ENCODE measurements around the gene BEST1.

DNA sequence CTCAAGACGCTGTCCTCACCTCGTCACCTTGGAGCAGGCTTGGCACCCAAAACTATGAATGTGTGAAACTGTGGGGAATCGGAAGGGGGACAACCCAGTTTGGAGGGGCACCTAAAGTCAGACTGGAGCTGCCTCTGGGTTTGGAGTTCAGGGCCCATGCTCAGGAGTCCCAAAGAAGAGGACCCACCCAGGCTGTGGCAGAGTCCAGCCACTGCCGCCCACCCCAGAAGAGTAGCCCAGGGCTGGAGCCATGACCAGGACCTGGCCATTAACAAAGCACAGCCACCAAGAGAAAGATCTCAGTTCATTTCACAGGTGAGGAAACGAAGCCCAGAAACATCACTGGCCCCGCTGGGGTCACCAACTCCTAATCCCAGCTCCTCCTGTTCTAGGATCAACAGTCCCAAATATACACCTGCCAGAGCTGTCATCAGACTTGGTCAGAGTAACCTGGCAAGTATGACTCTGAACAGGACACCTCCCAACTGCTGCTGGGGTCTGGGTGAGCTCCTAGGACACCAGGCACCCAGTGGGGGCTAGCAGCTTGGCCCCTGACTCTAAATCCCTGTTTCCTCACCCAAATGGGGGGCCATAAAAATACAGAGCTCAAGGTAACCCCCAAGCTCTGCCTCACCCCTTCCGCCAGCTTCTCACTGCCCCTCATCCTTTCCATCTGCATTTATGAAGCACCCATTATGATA is 35.5 kb upstream of the BEST1 start:
- TF ChIP-seq, protein P1, sequence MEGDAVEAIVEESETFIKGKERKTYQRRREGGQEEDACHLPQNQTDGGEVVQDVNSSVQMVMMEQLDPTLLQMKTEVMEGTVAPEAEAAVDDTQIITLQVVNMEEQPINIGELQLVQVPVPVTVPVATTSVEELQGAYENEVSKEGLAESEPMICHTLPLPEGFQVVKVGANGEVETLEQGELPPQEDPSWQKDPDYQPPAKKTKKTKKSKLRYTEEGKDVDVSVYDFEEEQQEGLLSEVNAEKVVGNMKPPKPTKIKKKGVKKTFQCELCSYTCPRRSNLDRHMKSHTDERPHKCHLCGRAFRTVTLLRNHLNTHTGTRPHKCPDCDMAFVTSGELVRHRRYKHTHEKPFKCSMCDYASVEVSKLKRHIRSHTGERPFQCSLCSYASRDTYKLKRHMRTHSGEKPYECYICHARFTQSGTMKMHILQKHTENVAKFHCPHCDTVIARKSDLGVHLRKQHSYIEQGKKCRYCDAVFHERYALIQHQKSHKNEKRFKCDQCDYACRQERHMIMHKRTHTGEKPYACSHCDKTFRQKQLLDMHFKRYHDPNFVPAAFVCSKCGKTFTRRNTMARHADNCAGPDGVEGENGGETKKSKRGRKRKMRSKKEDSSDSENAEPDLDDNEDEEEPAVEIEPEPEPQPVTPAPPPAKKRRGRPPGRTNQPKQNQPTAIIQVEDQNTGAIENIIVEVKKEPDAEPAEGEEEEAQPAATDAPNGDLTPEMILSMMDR (conservative IDR thresholded peaks at IDR 0.05): no peak
- TF ChIP-seq EZH2 (IDR thresholded peaks at IDR 0.05; ENCODE audit: low read depth): no peak

All from PC-9 (cell line).